ENCODE data around the gene RGS6. TPM values are rescaled to one million over a fixed set of nuclear protein-coding genes. Genes with fewer than 3 reads are reported as not detected.

Gene RGS6
- total RNA-seq, 1 donor from 2014 or later, result 1.6 TPM

DNA sequence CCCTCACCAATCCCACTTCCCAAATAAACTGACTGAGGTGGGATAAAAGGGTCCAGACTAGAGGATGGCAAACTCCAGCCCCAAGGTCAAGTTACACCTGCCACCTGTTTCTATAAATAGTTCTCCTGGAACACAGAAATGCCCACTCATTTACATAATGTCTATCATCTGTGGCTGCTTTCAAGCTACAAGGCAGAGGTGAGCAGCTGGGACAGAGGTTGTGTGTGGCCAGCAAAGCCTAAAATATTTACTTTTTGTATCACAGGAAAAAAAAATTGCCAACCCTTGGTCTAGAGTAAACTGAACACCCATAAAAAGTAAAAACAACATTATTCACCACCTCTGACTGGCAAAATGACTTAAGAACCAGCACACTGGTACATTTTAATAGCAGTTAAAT, 269.4 kb downstream of the RGS6 start:
- Mint-ChIP-seq H3K27me3 (peaks cover 9% of the 10 kb centered on the region), H3K36me3 (no peaks in the 10 kb centered on the region)

DNA sequence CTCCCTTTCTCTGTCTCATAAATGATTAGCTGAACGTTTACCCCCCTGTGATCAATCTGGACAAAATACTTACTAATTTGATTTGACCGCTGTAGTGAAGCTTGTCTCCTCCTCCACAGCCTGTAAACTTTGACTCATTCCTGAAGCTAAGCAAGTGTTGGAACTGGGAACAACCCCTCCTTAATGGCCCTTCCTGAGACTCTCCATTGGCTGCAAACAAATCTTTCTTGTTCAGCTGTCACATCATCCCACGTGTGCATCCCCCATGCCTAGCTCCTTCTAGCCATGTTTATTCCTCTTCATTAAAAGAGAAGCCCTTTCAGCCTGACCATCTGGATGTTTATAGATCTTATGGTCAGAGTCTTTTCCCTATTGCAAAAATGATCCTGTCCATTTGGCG, 281.2 kb downstream of the RGS6 start:
- no peaks in the 10 kb centered on the region for H3K9me3 Mint-ChIP-seq
- DNase-seq (ENCODE audit: extremely low spot score, unreplicated experiment), result no peak
- no peaks in the 10 kb centered on the region for H3K36me3 Mint-ChIP-seq
- no peak overlapping the region for H3K4me3 Mint-ChIP-seq
- H3K27ac Mint-ChIP-seq, result no peak overlapping the region
- no peaks in the 10 kb centered on the region for H3K4me1 Mint-ChIP-seq (ENCODE audit: unreplicated experiment)
- TF ChIP-seq, protein P1, sequence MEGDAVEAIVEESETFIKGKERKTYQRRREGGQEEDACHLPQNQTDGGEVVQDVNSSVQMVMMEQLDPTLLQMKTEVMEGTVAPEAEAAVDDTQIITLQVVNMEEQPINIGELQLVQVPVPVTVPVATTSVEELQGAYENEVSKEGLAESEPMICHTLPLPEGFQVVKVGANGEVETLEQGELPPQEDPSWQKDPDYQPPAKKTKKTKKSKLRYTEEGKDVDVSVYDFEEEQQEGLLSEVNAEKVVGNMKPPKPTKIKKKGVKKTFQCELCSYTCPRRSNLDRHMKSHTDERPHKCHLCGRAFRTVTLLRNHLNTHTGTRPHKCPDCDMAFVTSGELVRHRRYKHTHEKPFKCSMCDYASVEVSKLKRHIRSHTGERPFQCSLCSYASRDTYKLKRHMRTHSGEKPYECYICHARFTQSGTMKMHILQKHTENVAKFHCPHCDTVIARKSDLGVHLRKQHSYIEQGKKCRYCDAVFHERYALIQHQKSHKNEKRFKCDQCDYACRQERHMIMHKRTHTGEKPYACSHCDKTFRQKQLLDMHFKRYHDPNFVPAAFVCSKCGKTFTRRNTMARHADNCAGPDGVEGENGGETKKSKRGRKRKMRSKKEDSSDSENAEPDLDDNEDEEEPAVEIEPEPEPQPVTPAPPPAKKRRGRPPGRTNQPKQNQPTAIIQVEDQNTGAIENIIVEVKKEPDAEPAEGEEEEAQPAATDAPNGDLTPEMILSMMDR (conservative IDR thresholded peaks at IDR 0.05), result no peak
- no peaks in the 10 kb centered on the region for H3K27me3 Mint-ChIP-seq

More for the DNA sequence above, 269.4 kb downstream of the RGS6 start:
- H3K9me3 Mint-ChIP-seq, result no peaks in the 10 kb centered on the region
- DNase-seq (ENCODE audit: extremely low spot score, unreplicated experiment), result no peak
- H3K27ac Mint-ChIP-seq, result no peak overlapping the region
- H3K4me3 Mint-ChIP-seq, result no peak overlapping the region
- H3K4me1 Mint-ChIP-seq (ENCODE audit: unreplicated experiment), result no peaks in the 10 kb centered on the region
- TF ChIP-seq, protein P1 (conservative IDR thresholded peaks at IDR 0.05), result no peak

DNA sequence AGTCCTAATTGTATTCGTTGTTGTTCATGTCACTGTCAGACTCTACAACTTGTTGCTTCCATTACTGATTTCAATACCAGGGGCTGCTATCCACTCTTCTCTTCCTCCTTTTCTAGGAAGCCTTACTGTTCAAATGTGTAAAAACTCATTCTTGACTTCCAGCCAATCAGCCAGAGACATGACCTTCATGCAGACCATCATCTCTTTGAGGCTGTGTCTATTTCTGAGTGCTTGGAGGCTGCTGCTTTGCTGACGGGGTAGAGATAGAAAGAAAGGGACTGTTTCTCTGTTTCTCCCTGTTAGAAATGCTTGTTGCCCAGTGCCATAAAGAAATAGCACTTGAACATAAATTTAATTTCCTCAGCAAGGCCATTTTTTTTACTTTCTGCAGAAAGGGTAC, 282.9 kb downstream of the RGS6 start:
- H3K4me1 Mint-ChIP-seq (ENCODE audit: unreplicated experiment), result no peaks in the 10 kb centered on the region
- H3K9me3 Mint-ChIP-seq, result peaks cover 1% of the 10 kb centered on the region
- no peak overlapping the region for H3K4me3 Mint-ChIP-seq
- TF ChIP-seq, protein P1 (conservative IDR thresholded peaks at IDR 0.05), result no peak
- no peaks in the 10 kb centered on the region for H3K36me3 Mint-ChIP-seq
- no peak overlapping the region for H3K27ac Mint-ChIP-seq
- no peaks in the 10 kb centered on the region for H3K27me3 Mint-ChIP-seq
- DNase-seq (ENCODE audit: extremely low spot score, unreplicated experiment), result no peak

DNA sequence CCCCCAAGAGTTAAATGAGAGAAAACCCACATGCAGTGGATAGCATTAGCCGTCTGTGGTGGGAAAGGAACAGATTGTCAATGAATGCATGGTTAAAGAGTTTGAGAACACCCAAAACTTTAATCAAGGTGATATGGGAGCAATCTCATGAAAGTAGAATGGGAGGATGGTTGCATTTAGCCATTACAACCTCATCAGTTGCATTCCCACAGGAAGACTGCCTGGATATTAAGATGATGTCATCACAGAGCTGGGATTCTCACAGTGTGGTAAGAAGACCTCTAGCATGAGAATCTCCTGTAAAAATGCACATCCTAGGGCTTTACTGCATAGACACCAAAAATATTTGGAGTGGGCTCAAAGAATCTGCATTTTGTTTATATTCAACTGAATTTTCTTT, 284.9 kb downstream of the RGS6 start:
- no peak overlapping the region for H3K4me3 Mint-ChIP-seq
- H3K36me3 Mint-ChIP-seq, result no peaks in the 10 kb centered on the region
- no peaks in the 10 kb centered on the region for H3K4me1 Mint-ChIP-seq (ENCODE audit: unreplicated experiment)
- no peaks in the 10 kb centered on the region for H3K27me3 Mint-ChIP-seq
- H3K27ac Mint-ChIP-seq, result no peak overlapping the region
- peaks cover 6% of the 10 kb centered on the region for H3K9me3 Mint-ChIP-seq
- no peak for DNase-seq (ENCODE audit: extremely low spot score, unreplicated experiment)
- TF ChIP-seq, protein P1 (conservative IDR thresholded peaks at IDR 0.05), result no peak

DNA sequence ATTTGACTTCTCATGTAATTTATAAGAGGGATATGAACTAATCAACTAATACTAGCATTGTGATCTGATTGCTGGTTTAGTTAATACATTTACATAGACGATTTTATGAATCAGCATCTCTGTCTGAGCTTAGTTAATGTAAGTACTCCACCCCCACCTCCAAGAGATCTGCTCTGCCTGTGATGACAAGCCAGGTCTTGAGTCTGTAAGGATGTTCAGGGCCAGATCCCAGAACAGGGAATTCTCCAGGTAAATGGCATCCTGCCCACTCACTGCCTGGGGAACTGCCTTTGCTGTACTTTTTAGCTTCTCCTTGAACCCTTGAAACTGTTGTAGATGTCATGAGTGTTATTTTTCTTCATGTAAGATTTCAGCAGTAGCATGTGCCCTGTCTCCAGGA, 289.8 kb downstream of the RGS6 start:
- H3K27me3 Mint-ChIP-seq, result peaks cover 3% of the 10 kb centered on the region
- TF ChIP-seq, protein P1 (conservative IDR thresholded peaks at IDR 0.05), result no peak
- peaks cover 11% of the 10 kb centered on the region for H3K9me3 Mint-ChIP-seq
- no peaks in the 10 kb centered on the region for H3K36me3 Mint-ChIP-seq
- H3K4me1 Mint-ChIP-seq (ENCODE audit: unreplicated experiment), result no peaks in the 10 kb centered on the region
- no peak for DNase-seq (ENCODE audit: extremely low spot score, unreplicated experiment)
- no peak overlapping the region for H3K4me3 Mint-ChIP-seq
- H3K27ac Mint-ChIP-seq, result no peak overlapping the region

DNA sequence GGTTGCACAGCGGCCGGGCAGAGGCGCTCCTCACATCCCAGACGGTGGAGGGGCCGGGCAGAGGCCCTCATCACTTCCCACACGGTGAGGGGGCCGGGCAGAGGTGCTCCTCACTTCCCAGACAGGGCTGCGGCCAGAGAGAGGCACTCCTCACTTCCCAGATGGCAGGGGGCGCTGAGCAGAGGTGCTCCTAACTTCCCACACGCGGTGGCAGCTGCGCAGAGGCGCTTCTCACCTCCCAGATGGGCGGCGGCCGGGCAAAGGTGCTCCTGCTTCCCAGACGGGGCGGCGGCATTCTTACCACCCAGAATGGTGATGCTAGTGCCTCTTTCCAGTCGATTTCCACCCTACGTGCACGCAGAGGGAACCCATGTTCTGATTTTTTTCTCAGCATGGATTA, 304.4 kb downstream of the RGS6 start:
- H3K27me3 Mint-ChIP-seq, result peaks cover 7% of the 10 kb centered on the region
- no peaks in the 10 kb centered on the region for H3K36me3 Mint-ChIP-seq
- H3K27ac Mint-ChIP-seq, result no peak overlapping the region
- no peak overlapping the region for H3K4me3 Mint-ChIP-seq
- DNase-seq (ENCODE audit: extremely low spot score, unreplicated experiment), result no peak
- TF ChIP-seq, protein P1 (conservative IDR thresholded peaks at IDR 0.05), result no peak
- no peaks in the 10 kb centered on the region for H3K9me3 Mint-ChIP-seq
- H3K4me1 Mint-ChIP-seq (ENCODE audit: unreplicated experiment), result no peaks in the 10 kb centered on the region
